GM19463 (cell line): ENCODE results near the gene NPC1.

Experiments
- ATAC-seq: cut with Tn5 transposase; IDR thresholded peaks from one replicate; pipeline ENCODE4 v1.9.1; 2021; ENCODE audit warnings: mild to moderate bottlenecking, moderate library complexity; ENCODE audit not compliant: unreplicated experiment

Gene NPC1

GRCh38 chr18:23609390-23610023 lies 23.2 kb upstream of the NPC1 start:
- no peak for ATAC-seq

DNA sequence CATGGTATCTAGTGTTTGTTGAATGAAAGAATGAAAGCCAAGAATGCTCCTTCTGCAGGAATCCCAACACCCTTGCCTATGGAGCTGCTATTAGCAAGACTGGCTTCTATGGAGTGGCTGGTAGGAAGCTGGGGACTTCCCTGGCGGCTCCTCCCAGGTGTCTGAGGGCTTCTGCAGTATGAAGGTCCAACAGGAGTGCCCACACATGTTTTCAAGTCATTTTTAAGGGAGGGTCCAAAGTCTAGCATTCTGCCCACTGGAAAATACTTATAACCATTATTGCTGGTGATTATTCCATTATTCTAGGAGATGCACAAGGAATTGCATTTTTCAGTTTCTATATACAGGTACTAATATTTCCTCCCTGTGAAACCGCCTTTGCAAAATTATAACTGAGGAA lies 21.9 kb upstream of the NPC1 start:
- ATAC-seq, result no peak

- ATAC-seq, result no peak
Observed at GRCh38 chr18:23605941-23606340, 19.6 kb upstream of the NPC1 start.

DNA sequence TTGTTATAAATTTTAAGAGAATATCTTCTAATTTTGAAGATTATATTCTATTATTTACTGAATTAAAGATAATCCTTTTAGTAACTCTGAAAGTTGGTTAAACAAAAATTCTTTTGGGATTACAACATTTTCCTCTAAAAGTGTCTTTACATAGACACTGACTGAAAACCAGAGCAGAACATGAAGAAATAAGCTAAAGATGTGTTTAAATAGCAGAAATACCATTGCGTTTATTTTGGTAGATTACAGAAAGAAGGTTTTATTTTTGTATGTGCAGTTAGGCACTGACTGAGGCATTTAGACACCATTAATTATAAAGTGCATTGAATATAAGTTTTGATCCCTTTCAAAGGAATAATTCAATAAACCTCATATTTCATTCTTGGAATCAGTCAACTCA lies 13.5 kb upstream of the NPC1 start:
- ATAC-seq, result no peak

DNA sequence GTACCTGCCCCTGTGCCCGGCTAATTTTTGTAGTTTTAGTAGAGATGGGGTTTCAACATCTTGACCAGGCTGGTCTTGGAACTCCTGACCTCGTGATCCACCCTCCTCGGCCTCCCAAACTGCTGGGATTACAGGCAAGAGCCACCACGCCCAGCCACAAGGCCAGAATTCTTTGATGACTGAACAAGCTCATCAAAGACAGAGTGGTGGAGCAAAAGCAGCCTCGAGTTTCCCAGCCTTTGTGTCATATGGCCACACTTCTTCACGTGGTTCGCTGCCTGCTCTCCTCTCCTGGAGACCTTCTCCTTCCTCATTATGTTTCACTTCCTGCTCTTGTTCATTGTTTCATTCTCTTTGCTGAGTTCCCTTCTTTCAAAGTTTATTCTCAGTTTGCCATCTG lies 9.9 kb upstream of the NPC1 start:
- ATAC-seq, result no peak

DNA sequence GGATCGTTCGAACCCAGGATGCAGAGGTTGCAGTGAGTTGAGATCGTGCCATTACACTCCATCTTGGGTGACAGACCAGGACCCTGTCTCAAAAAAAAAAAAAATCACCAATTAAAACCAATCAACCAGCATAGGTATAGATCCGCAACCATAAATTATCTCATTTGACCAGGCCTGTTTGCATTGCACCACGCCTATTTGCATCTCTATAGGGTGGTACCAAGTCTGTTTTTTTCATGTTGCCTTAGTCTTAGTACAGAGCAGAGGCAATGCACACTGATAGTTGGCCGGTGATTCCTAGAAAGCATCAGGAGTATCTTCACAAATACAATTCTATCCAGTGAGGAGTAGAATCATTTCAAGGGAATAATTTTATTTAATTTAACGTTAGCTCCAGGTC lies 9.3 kb upstream of the NPC1 start:
- ATAC-seq, result no peak

- ATAC-seq, result no peak
Observed at GRCh38 chr18:23593720-23594119, 7.4 kb upstream of the NPC1 start.

GRCh38 chr18:23592911-23593310 lies 6.6 kb upstream of the NPC1 start:
- no peak for ATAC-seq

GRCh38 chr18:23591011-23591410 lies 4.7 kb upstream of the NPC1 start:
- ATAC-seq, result no peak

- no peak for ATAC-seq
Observed at GRCh38 chr18:23588836-23589560, 2.7 kb upstream of the NPC1 start.

- no peak for ATAC-seq
Observed at GRCh38 chr18:23587220-23587642, 925 bp upstream of the NPC1 start.

DNA sequence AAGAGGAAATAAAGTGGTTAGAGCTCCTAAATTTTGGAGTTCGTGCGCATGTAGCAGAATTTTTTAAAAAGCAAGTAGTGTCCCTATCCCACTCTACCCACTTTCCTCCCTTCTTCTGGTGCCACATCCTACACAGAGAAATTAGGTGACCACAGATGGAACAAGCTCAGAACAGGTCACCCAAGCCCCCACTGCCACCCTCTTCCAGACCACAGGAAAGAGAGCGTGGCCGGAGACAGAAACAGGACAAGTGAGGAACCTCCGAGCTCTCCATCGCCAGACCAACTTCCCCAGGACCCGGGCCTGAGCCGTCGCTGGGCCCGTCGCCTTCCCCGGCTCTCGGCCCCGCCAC lies 433 bp downstream of the NPC1 start:
- ATAC-seq, result no peak

GRCh38 chr18:23585007-23585871 lies 1.1 kb downstream of the NPC1 start:
- ATAC-seq, result no peak

GRCh38 chr18:23584019-23584983 lies 2.0 kb downstream of the NPC1 start:
- no peak for ATAC-seq

- no peak for ATAC-seq
Observed at GRCh38 chr18:23583071-23583865, 3.0 kb downstream of the NPC1 start.

- no peak for ATAC-seq
Observed at GRCh38 chr18:23580677-23581367, 5.5 kb downstream of the NPC1 start.

GRCh38 chr18:23578891-23579653 lies 7.2 kb downstream of the NPC1 start:
- no peak for ATAC-seq

DNA sequence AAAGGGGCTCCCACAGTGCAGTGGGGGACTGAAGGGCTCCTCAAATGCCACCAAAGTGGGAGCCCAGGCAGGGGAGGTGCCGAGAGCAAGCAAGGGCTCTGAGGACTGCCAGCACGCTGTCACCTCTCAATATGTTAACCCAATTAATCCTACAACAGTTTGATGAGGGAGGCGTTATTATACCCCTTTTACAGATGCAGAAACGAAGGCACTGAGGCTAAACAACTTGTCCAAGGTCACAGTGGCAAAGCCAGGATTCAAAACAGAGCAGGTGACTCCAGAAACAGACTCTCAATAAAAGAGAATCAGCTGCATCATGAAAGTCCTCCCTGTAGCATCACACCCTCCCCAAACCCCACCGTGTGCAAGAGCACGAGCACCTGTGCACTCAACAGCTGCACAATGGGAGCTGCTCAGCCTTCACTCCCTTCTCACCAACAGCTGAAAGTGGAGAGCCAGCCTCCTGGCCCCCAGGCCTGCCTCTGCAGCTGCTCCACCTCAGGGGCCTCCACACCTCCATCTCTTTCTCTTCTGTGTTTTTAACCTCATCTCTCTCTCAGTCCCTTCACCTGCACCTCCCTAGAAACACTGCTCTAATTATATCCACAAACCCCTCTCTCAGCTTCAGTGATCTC lies 8.1 kb downstream of the NPC1 start:
- ATAC-seq, result no peak
